ENCODE data around the gene GRIK2. TPM values are rescaled to one million over a fixed set of nuclear protein-coding genes. Genes with fewer than 3 reads are reported as not detected.

GRIK2 gene
- polyA plus RNA-seq, 1 of the 3 experiments (the other 2 are of a cell fraction), result 0.30 TPM

- ChIA-PET POLR2A (no interaction called here), CTCF (no interaction called here)
- H3K4me2 ChIP-seq, result no peak overlapping the region
- DNase-seq, result no peak
- H3K4me3 ChIP-seq (ENCODE audit: low read depth in 2 of 2, low read length in 1 of 2), result no peak overlapping the region
- no peaks in the 10 kb centered on the region for H3K27me3 ChIP-seq (ENCODE audit: insufficient read depth)
- no peaks in the 10 kb centered on the region for H4K20me1 ChIP-seq (ENCODE audit: insufficient read depth)
- H3K9me2 ChIP-seq, result no peaks in the 10 kb centered on the region
- WGBS (ENCODE audit: low lambda C conversion rate), result 54% methylated on average over 1 of the region's 1 CpG
- no peaks in the 10 kb centered on the region for H3F3A ChIP-seq (replicated peaks; ENCODE audit: insufficient read depth)
- H3K4me1 ChIP-seq (ENCODE audit: control insufficient read depth in 1 of 2, insufficient read depth in 2 of 2, low read depth in 1 of 2, low read length in 1 of 2), result no peaks in the 10 kb centered on the region; a peak in 1 of 4 replicates
- H3K36me3 ChIP-seq (replicated peaks in 1 of 2; ENCODE audit: control insufficient read depth in 1 of 2, insufficient read depth in 2 of 2, low read length in 1 of 2), result no peaks in the 10 kb centered on the region
- H3K9ac ChIP-seq, result no peak overlapping the region
- H3K27ac ChIP-seq (ENCODE audit: low read depth in 2 of 2, low read length in 1 of 2), result no peak overlapping the region
- no peak overlapping the region for H2AFZ ChIP-seq (ENCODE audit: low read depth)
- no peaks in the 10 kb centered on the region for H3K79me2 ChIP-seq (ENCODE audit: insufficient read depth)
- H3K9me3 ChIP-seq, result no peaks in the 10 kb centered on the region
- no peak for TF ChIP-seq CTCF (IDR thresholded peaks at IDR 0.05)
These were observed 35.8 kb downstream of the GRIK2 start for GRCh38 chr6:101429270-101429669.

GRCh38 chr6:101429845-101430244 lies 36.3 kb downstream of the GRIK2 start:
- POLR2A ChIA-PET, result no interaction called here

More at GRCh38 chr6:101429845-101430244, 36.3 kb downstream of the GRIK2 start:
- H3K36me3 ChIP-seq (replicated peaks in 1 of 2; ENCODE audit: control insufficient read depth in 1 of 2, insufficient read depth in 2 of 2, low read length in 1 of 2), result no peaks in the 10 kb centered on the region
- no peak overlapping the region for H3K4me3 ChIP-seq (ENCODE audit: low read depth in 2 of 2, low read length in 1 of 2)
- no peak overlapping the region for H2AFZ ChIP-seq (ENCODE audit: low read depth)
- no peak overlapping the region for H3K27ac ChIP-seq (ENCODE audit: low read depth in 2 of 2, low read length in 1 of 2)
- H3K27me3 ChIP-seq (ENCODE audit: insufficient read depth), result no peaks in the 10 kb centered on the region
- no peak overlapping the region for H3K9ac ChIP-seq
- no peaks in the 10 kb centered on the region for H4K20me1 ChIP-seq (ENCODE audit: insufficient read depth)
- CTCF ChIA-PET, result no interaction called here
- H3K9me3 ChIP-seq, result no peaks in the 10 kb centered on the region
- no peak for DNase-seq
- no peak overlapping the region for H3K4me2 ChIP-seq
- 58% methylated on average over 5 of the region's 5 CpGs for WGBS (ENCODE audit: low lambda C conversion rate)
- H3K9me2 ChIP-seq, result no peaks in the 10 kb centered on the region
- no peaks in the 10 kb centered on the region; a peak in 1 of 4 replicates for H3K4me1 ChIP-seq (ENCODE audit: control insufficient read depth in 1 of 2, insufficient read depth in 2 of 2, low read depth in 1 of 2, low read length in 1 of 2)
- no peaks in the 10 kb centered on the region for H3K79me2 ChIP-seq (ENCODE audit: insufficient read depth)
- TF ChIP-seq MEF2A (IDR thresholded peaks at IDR 0.05; ENCODE audit: borderline replicate concordance, low read depth) (no peak), RFX5 (IDR thresholded peaks at IDR 0.05; ENCODE audit: low read length) (no peak), JUND (IDR thresholded peaks at IDR 0.05) (no peak), RAD21 (IDR thresholded peaks at IDR 0.05; ENCODE audit: low read length) (no peak), GATA2 (CRISPR knock-in tag; IDR thresholded peaks at IDR 0.05) (no peak), FOXJ3 (CRISPR knock-in tag; IDR thresholded peaks at IDR 0.05) (no peak), TAF1 (IDR thresholded peaks at IDR 0.05; ENCODE audit: borderline replicate concordance, low read depth, low read length) (no peak), MAX (IDR thresholded peaks at IDR 0.05; ENCODE audit: low read depth) (no peak), YY1 (IDR thresholded peaks at IDR 0.05; ENCODE audit: low read depth) (no peak), REST (IDR thresholded peaks at IDR 0.05; ENCODE audit: low read depth, low read length) (no peak), FOXM1 (IDR thresholded peaks at IDR 0.05; ENCODE audit: low read depth) (no peak), RXRA (IDR thresholded peaks at IDR 0.05; ENCODE audit: borderline replicate concordance, low read depth) (no peak), PBX3 (IDR thresholded peaks at IDR 0.05) (no peak), RCOR1 (IDR thresholded peaks at IDR 0.05; ENCODE audit: low read length) (no peak), GABPA (IDR thresholded peaks at IDR 0.05; ENCODE audit: low read depth) (no peak), EP300 (IDR thresholded peaks at IDR 0.05; ENCODE audit: borderline replicate concordance in 1 of 2, low read depth in 1 of 2, low read length in 1 of 2) (no peak), ELF1 (IDR thresholded peaks at IDR 0.05) (no peak), SIN3A (IDR thresholded peaks at IDR 0.05; ENCODE audit: borderline replicate concordance, low read depth, low read length) (no peak), MXI1 (IDR thresholded peaks at IDR 0.05; ENCODE audit: low read depth, low read length) (no peak)
- H3F3A ChIP-seq (replicated peaks; ENCODE audit: insufficient read depth), result no peaks in the 10 kb centered on the region
